BE2C (cell line): ENCODE data around the gene KCNK10.

Source experiments
- DNase-seq: peaks from one replicate; pipeline ENCODE4 v3.0.0-alpha.2; 2020
- H3K27me3 ChIP-seq: fragments of 250-450 bp; sonication (Bioruptor Pico); 2 replicates; pipeline ENCODE4 v1.5.1; 2020; ENCODE audit warnings: mild to moderate bottlenecking
- H3K36me3 ChIP-seq: fragments of 250-450 bp; sonication (Bioruptor Pico); 2 replicates; pipeline ENCODE4 v1.5.1; 2020; ENCODE audit warnings: mild to moderate bottlenecking
- H3K4me1 ChIP-seq: fragments of 250-450 bp; sonication (Bioruptor Pico); 2 replicates; pipeline ENCODE4 v1.5.1; 2020
- H3K4me3 ChIP-seq: 2 replicates; pipeline ENCODE4 v1.5.1; 2011; ENCODE audit warnings: low read depth, low read length
- H3K9me3 ChIP-seq: fragments of 250-450 bp; sonication (Bioruptor Pico); 2 replicates; pipeline ENCODE4 v1.5.1; 2020
- CTCF ChIP-seq: IDR thresholded peaks from 2 replicates; pipeline ENCODE4 v1.5.1; 2012; ENCODE audit warnings: mild to moderate bottlenecking, low read depth, low read length

KCNK10 gene

DNA sequence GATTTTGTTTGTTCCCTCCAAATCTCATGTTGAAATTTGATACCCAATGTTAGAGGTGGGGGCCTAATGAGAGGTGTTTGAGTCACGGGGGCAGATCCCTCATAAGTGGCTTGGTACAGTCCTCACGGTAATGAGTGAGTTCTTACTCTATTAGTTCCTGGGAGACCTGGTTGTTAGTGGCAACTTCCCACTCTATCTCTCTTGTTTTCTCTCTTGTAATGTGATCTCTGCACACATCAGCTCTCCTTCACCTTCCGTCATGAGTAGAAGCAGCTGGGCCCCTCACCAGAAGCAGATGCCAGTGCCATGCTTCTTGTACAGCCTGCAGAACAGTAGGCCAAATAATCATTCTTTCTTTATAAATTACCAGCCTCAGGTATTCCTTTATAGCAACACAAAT lies 29.6 kb upstream of the KCNK10 start:
- no peak for TF ChIP-seq CTCF
- no peak overlapping the region for H3K4me3 ChIP-seq
- no peak for DNase-seq
- H3K9me3 ChIP-seq, result no peaks in the 10 kb centered on the region
- no peaks in the 10 kb centered on the region; the same call in 1 of the 2 replicates for H3K4me1 ChIP-seq
- H3K27me3 ChIP-seq, result no peaks in the 10 kb centered on the region
- no peaks in the 10 kb centered on the region for H3K36me3 ChIP-seq

DNA sequence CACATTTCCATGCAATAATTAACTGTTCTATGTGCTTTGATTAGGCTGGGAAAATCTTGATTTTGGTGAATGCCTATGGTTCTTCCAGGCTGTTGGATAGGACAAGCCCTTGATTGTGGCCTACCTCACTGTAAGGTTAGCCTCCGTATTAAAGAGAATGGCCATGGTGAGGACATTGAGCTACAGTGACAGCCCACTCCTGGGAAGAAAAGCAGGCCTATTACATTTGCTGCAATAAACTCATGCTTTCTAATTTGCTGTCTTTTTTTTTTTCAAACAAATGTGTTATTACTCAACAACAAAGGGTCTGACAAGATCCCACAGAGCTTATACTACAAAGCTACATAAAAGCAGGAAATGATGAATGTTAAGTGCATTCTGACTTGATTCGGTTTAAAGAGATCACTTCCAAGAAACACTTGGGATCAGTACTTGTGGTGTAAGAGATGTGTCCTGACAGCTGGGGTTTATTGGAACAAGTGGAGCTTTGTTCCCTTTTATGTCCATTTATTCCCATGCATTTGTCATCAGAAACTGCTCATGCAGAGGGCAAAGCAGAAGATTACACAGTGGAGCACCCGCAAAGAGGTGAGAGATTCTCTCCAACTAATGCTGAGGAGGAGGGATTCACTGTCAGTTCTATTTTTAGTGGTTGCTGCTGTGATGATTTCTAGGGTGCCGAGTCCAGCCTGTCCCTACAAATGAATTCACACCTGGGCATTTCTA lies 29.1 kb upstream of the KCNK10 start:
- no peak for TF ChIP-seq CTCF
- no peaks in the 10 kb centered on the region for H3K9me3 ChIP-seq
- no peaks in the 10 kb centered on the region for H3K36me3 ChIP-seq
- no peak overlapping the region for H3K4me3 ChIP-seq
- no peaks in the 10 kb centered on the region for H3K27me3 ChIP-seq
- no peaks in the 10 kb centered on the region; the same call in 1 of the 2 replicates for H3K4me1 ChIP-seq
- DNase-seq, result no peak

- TF ChIP-seq CTCF, result no peak
- Histone ChIP-seq H3K9me3 (no peaks in the 10 kb centered on the region), H3K36me3 (no peaks in the 10 kb centered on the region), H3K4me3 (no peak overlapping the region), H3K4me1 (no peaks in the 10 kb centered on the region; the same call in 1 of the 2 replicates), H3K27me3 (no peaks in the 10 kb centered on the region)
- no peak for DNase-seq
These were observed 25.5 kb upstream of the KCNK10 start for GRCh38 chr14:88348546-88348945.

DNA sequence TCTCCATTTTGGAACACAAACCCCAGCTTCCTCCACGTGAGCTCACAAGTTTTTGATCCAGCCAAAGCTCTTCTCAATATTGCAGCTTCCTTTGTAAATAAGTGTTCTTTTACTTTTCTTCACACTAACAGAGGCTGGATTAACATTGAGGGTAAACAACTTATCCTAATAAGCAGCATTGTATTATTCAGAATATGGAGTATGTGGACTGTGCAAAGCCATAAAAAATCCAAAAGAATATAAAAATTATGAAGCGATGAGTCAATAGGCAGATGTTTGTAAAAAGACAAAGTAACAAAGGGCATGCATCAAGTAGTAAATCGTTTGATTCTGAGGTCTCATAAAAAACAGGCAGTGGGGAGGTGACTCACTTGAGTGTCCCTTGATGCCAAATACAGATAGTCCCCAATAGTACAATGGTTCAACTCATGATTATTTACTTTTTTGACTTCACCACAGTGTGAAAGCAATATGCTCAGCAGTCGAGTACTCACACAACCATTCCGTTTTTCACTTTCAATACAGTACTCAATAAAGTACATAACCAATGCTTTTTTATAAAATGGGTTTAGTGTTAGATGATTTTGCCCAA lies 23.1 kb upstream of the KCNK10 start:
- no peaks in the 10 kb centered on the region for H3K27me3 ChIP-seq
- no peaks in the 10 kb centered on the region for H3K4me1 ChIP-seq
- DNase-seq, result no peak
- TF ChIP-seq CTCF, result no peak
- no peaks in the 10 kb centered on the region for H3K9me3 ChIP-seq
- no peak overlapping the region for H3K4me3 ChIP-seq
- H3K36me3 ChIP-seq, result no peaks in the 10 kb centered on the region

DNA sequence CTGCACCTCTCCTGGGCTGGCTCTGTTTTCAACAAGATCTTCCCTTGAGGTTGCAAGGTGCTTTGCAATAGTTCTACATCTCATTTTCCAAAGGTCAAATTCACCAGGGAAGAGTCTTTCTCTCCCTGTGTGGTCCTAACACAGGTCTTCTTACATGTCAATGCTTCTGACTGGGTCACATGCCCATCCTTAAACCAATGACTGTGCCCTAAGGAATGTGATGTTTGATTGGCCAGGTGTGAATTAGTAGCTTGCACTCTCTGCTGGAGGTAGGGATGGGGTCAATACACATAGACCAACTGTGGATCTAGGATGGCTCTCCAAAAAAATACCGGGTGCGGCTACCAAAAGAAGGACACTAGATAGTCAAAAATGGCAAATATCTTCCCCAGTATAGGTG lies 19.9 kb upstream of the KCNK10 start:
- Histone ChIP-seq H3K36me3 (no peaks in the 10 kb centered on the region), H3K4me1 (no peaks in the 10 kb centered on the region), H3K27me3 (no peaks in the 10 kb centered on the region), H3K4me3 (no peak overlapping the region), H3K9me3 (no peaks in the 10 kb centered on the region)
- DNase-seq, result no peak
- no peak for TF ChIP-seq CTCF

GRCh38 chr14:88340357-88340756 lies 17.3 kb upstream of the KCNK10 start:
- no peak for DNase-seq
- Histone ChIP-seq H3K4me1 (no peaks in the 10 kb centered on the region), H3K27me3 (no peaks in the 10 kb centered on the region), H3K9me3 (no peaks in the 10 kb centered on the region), H3K36me3 (no peaks in the 10 kb centered on the region), H3K4me3 (no peak overlapping the region)
- no peak for TF ChIP-seq CTCF
